B cell (primary cell): ENCODE data around the gene ECI1. TPM values are rescaled to one million over a fixed set of nuclear protein-coding genes. Genes with fewer than 3 reads are reported as not detected.

Experiments
- ATAC-seq: fragments of 200-7000 bp; cut with Tn5 transposase; one replicate; pipeline ENCODE4 v1.10.0; 2021; ENCODE audit warnings: low read depth, mild to moderate bottlenecking, moderate number of reproducible peaks, moderate library complexity
- CTCF ChIA-PET: fragments of 350-600 bp; sonication (Branson Sonifier 250); formaldehyde crosslinking; loops from one replicate; lab custom pipeline; 2021; ENCODE audit warnings: antibody characterized with exemption, inconsistent platforms; lab: Charles Lee
- POLR2A ChIA-PET: fragments of 350-600 bp; sonication (Branson Sonifier 250); formaldehyde crosslinking; loops from one replicate; lab custom pipeline; 2021; ENCODE audit warnings: antibody characterized with exemption; lab: Charles Lee
- DNase-seq: peaks from one replicate; pipeline ENCODE4 v3.0.0; 2013
- H2AFZ ChIP-seq: 2 replicates; pipeline ENCODE4 v1.6.1; 2012; ENCODE audit warnings: mild to moderate bottlenecking, low read depth, low read length; ENCODE audit not compliant: insufficient read depth, poor library complexity, severe bottlenecking
- H3K27ac ChIP-seq, 2 donors: 1 replicate in 1 of 2; 2 replicates in 1 of 2; pipeline ENCODE4 v1.5.1; 2012 to 2013; ENCODE audit warnings: low read length in 2 of 2, mild to moderate bottlenecking in 2 of 2, moderate library complexity in 1 of 2
- H3K27me3 ChIP-seq, 4 experiments: fragments of 200-600 bp in 1 of 4; sonication (generic) in 1 of 4; replicated peaks in 1 of 4; 1 replicate in 2 of 4; 2 replicates in 2 of 4; pipeline versions ENCODE4 v1.6.1 to v1.7.0; 2013 to 2016; ENCODE audit warnings: low read length in 3 of 4, mild to moderate bottlenecking in 2 of 4, mixed read lengths in 1 of 4, moderate library complexity in 1 of 4; ENCODE audit not compliant: insufficient read depth in 4 of 4, control insufficient read depth in 3 of 4; ENCODE audit errors: control extremely low read depth in 1 of 4
- H3K36me3 ChIP-seq, 2 experiments: replicated peaks in 1 of 2; 1 replicate in 1 of 2; 2 replicates in 1 of 2; pipeline versions ENCODE4 v1.6.1 to v1.7.1; 2013; ENCODE audit warnings: low read length in 1 of 2; ENCODE audit not compliant: insufficient read depth in 2 of 2, control insufficient read depth in 1 of 2; ENCODE audit errors: control extremely low read depth in 1 of 2, extremely low read depth in 1 of 2
- H3K4me1 ChIP-seq, 2 donors: fragments of 200-600 bp in 1 of 2; sonication (generic) in 1 of 2; 1 replicate in 1 of 2; 2 replicates in 1 of 2; pipeline versions ENCODE4 v1.5.1 to v1.6.1; 2013 to 2017; ENCODE audit warnings: low read length in 2 of 2; ENCODE audit not compliant: control insufficient read depth in 2 of 2, insufficient read depth in 2 of 2
- H3K4me2 ChIP-seq: replicated peaks from 2 replicates; pipeline ENCODE3; 2012; ENCODE audit warnings: mild to moderate bottlenecking, low read depth, low read length; ENCODE audit not compliant: poor library complexity, severe bottlenecking
- H3K4me3 ChIP-seq, 5 experiments: fragments of 200-600 bp in 1 of 5; sonication (generic) in 1 of 5; 1 replicate in 3 of 5; 2 replicates in 2 of 5; pipeline versions ENCODE4 v1.5.1 to v1.7.0; 2011 to 2016; ENCODE audit warnings: low read length in 4 of 5, mild to moderate bottlenecking in 4 of 5, low read depth in 2 of 5, control low read depth in 1 of 5, moderate library complexity in 1 of 5; ENCODE audit not compliant: insufficient read depth in 1 of 5; ENCODE audit errors: control extremely low read depth in 1 of 5, extremely low read depth in 1 of 5
- H3K79me2 ChIP-seq: fragments of 200-600 bp; sonication (generic); one replicate; pipeline ENCODE4 v1.6.0; 2016; ENCODE audit warnings: low read length; ENCODE audit not compliant: control insufficient read depth, insufficient read depth
- H3K9ac ChIP-seq: fragments of 200-600 bp; sonication (generic); 2 replicates; pipeline ENCODE4 v1.6.1; 2017; ENCODE audit warnings: mild to moderate bottlenecking, low read length, moderate library complexity
- H3K9me3 ChIP-seq, 3 donors: one replicate each; pipeline versions ENCODE4 v1.6.1 to v1.7.1; 2013; ENCODE audit warnings: low read length in 2 of 3; ENCODE audit not compliant: control insufficient read depth in 2 of 3, insufficient read depth in 1 of 3; ENCODE audit errors: control extremely low read depth in 1 of 3
- H4K20me1 ChIP-seq: 2 replicates; pipeline ENCODE4 v1.6.0; 2012; ENCODE audit warnings: mild to moderate bottlenecking, low read length; ENCODE audit not compliant: insufficient read depth, control insufficient read depth, poor library complexity, severe bottlenecking
- H3K27ac Mint-ChIP-seq: one replicate; pipeline ENCODE4 v1.8.0; 2021; ENCODE audit warnings: mixed read lengths
- H3K27me3 Mint-ChIP-seq: one replicate; pipeline ENCODE4 v1.8.0; 2021; ENCODE audit warnings: mixed read lengths
- H3K4me1 Mint-ChIP-seq: one replicate; pipeline ENCODE4 v1.8.0; 2021; ENCODE audit warnings: mixed read lengths
- H3K4me3 Mint-ChIP-seq: one replicate; pipeline ENCODE4 v1.8.0; 2021; ENCODE audit warnings: mixed read lengths
- H3K9me3 Mint-ChIP-seq: one replicate; pipeline ENCODE4 v1.8.0; 2022; ENCODE audit warnings: mixed read lengths; ENCODE audit not compliant: insufficient read depth
- CTCF ChIP-seq: fragments of 200-600 bp; IDR thresholded peaks from one replicate; pipeline ENCODE4 v1.8.0; 2022; ENCODE audit warnings: antibody characterized with exemption, mild to moderate bottlenecking
- EZH2 ChIP-seq: IDR thresholded peaks from 2 replicates; pipeline ENCODE4 v1.6.1; 2012; ENCODE audit warnings: borderline replicate concordance, low read depth, mild to moderate bottlenecking, moderate library complexity, low read length; ENCODE audit not compliant: insufficient read depth, poor library complexity, severe bottlenecking
- WGBS: methylation state at CpG from one replicate; pipeline ENCODE4 v1.1.5; 2013; ENCODE audit warnings: missing lambda C conversion rate; ENCODE audit not compliant: insufficient coverage; 5-methylcytosine and 5-hydroxymethylcytosine counted together
- intact Hi-C: fragments of 100-400 bp; cut with micrococcal nuclease; formaldehyde crosslinking; loops from one replicate; pipeline ENCODE4 v1.10.0; 2022
- polyA plus RNA-seq: library from polyadenylated mRNA; depleted of rRNA; stranded (reverse); fragments of >200 nt; gene quantifications from 2 replicates; pipeline ENCODE4 v1.2.3, GENCODE V29; 2012
- total RNA-seq, 2 donors: library from RNA; stranded (reverse); fragments of 120-200 nt in 1 of 2; gene quantifications; 1 replicate in 1 of 2; 2 replicates in 1 of 2; pipeline versions ENCODE4 v1.2.3 to v1.2.4, GENCODE V29; 2013 to 2022

ECI1 gene
- total and polyA plus RNA-seq, 2 donors (not counting 1 experiment from before 2014, with no cell fraction given): 34.3 to 38.4 TPM

GRCh38 chr16:2223221-2223941 is 28.0 kb downstream of the ECI1 start, which contains the start of gene E4F1:
Gene E4F1 (plus strand): TSS chr16:2223591. CDS start chr16:2223614, 23 bp downstream.
- ATAC-seq: peak; percentile 99
- peak within 1 kb of the TSS; percentile 47 to 85 for H3K27ac ChIP-seq
- H3K27me3 ChIP-seq: no peaks in the 10 kb centered on the region
- Mint-ChIP-seq H3K4me1 (peaks cover 25% of the 10 kb centered on the region), H3K4me3 (peak within 1 kb of the TSS; percentile 86), H3K27me3 (no peaks in the 10 kb centered on the region), H3K27ac (peak within 1 kb of the TSS; percentile 86), H3K9me3 (no peaks in the 10 kb centered on the region)
- H2AFZ ChIP-seq: peak within 1 kb of the TSS; percentile 97
- peak within 1 kb of the TSS; percentile 85 for H3K9ac ChIP-seq
- DNase-seq: peak; percentile 100
- peak within 1 kb of the TSS; percentile 95 for H3K4me2 ChIP-seq
- CTCF ChIA-PET: interaction anchor here (1.0 kb wide), 2 partner anchors 28 to 68 kb away, joined by 3 read pairs; partner anchors contain the start of gene TRAF7
- H3K9me3 ChIP-seq: peaks cover 0 to 2% (median 0%) of the 10 kb centered on the region in 3 donors
- intact Hi-C loops: loop anchor here (1.0 to 2.0 kb wide), 6 partner anchors 8 to 200 kb away; partner anchors contain the start of genes ECI1, MLST8, RNPS1 and TRAF7
- H4K20me1 ChIP-seq: peaks cover 13% of the 10 kb centered on the region
- POLR2A ChIA-PET: interaction anchor here (1.5 kb wide), 1 partner anchor 28 kb away, joined by 4 read pairs; the partner anchor contains the start of gene ECI1
- H3K79me2 ChIP-seq: peaks cover 42% of the 10 kb centered on the region
- H3K4me3 ChIP-seq: peak within 1 kb of the TSS; percentile 51 to 92 (median 82)
- no peak for TF ChIP-seq CTCF
- TF ChIP-seq EZH2: no peak
- under 1% methylated on average over 82 of the region's 82 CpGs for WGBS
- peaks cover 6 to 16% of the 10 kb centered on the region in 2 donors for H3K4me1 ChIP-seq
- peaks cover 0 to 4% of the 10 kb centered on the region in 2 experiments for H3K36me3 ChIP-seq

GRCh38 chr16:2216330-2216729 is 35.1 kb downstream of the ECI1 start:
- CTCF ChIA-PET: interaction anchor here (1.6 kb wide), 1 partner anchor 10 kb away, joined by 3 read pairs; no protein-coding TSS in a partner anchor

More at GRCh38 chr16:2216330-2216729, 35.1 kb downstream of the ECI1 start:
- Mint-ChIP-seq H3K4me1 (peaks cover 16% of the 10 kb centered on the region), H3K27ac (no peak overlapping the region), H3K4me3 (peak overlapping the region; percentile 46), H3K27me3 (no peaks in the 10 kb centered on the region), H3K9me3 (no peaks in the 10 kb centered on the region)
- no peak overlapping the region for H3K4me3 ChIP-seq
- WGBS: no CpG with 5 or more reads among the region's 4 CpGs
- POLR2A ChIA-PET: interaction anchor here (0.7 to 1.5 kb wide), 2 partner anchors 7 to 61 kb away, joined by 3 to 5 read pairs; partner anchors contain the start of gene TRAF7
- no peak overlapping the region for H2AFZ ChIP-seq
- DNase-seq (no peak), ATAC-seq (no peak)
- H3K4me2 ChIP-seq: no peak overlapping the region
- peaks cover 6% of the 10 kb centered on the region for H3K79me2 ChIP-seq
- peaks cover 11% of the 10 kb centered on the region for H4K20me1 ChIP-seq
- intact Hi-C loops: no loop called here
- TF ChIP-seq CTCF: no peak
- no peaks in the 10 kb centered on the region for H3K9me3 ChIP-seq
- no peak overlapping the region for H3K9ac ChIP-seq
- H3K27ac ChIP-seq: no peak overlapping the region
- H3K27me3 ChIP-seq: no peaks in the 10 kb centered on the region
- H3K4me1 ChIP-seq: peaks cover 10 to 18% of the 10 kb centered on the region in 2 donors
- peaks cover 0 to 4% of the 10 kb centered on the region in 2 experiments for H3K36me3 ChIP-seq
